NCI-H2107 treated with DMSO at 0.1 percent for 48 hours (cell line): Measurements from ENCODE around the gene FBRSL1.
"Not testable (repeated sequence)": the region's sequence is repeated elsewhere in the genome, so short reads cannot be mapped to it uniquely, and the experiment has no call there.

Experiments
- DNase-seq: peaks from one replicate; lab custom pipeline; 2025; ENCODE audit not compliant: unreplicated experiment; lab: John Stamatoyannopoulos, UW

FBRSL1 gene

GRCh38 chr12:132453361-132454192 lies 36.4 kb upstream of the FBRSL1 start:
- DNase-seq, result no peak

- no peak for DNase-seq
Measured at GRCh38 chr12:132454193-132454932, 35.6 kb upstream of the FBRSL1 start.

GRCh38 chr12:132454933-132455418 lies 35.0 kb upstream of the FBRSL1 start:
- no peak for DNase-seq

- no peak for DNase-seq
Measured at GRCh38 chr12:132455565-132455964, 34.4 kb upstream of the FBRSL1 start.

- no peak for DNase-seq
Measured at GRCh38 chr12:132456186-132456943, 33.6 kb upstream of the FBRSL1 start.

GRCh38 chr12:132456944-132457495 lies 32.9 kb upstream of the FBRSL1 start:
- no peak for DNase-seq

- DNase-seq, result no peak
Measured at GRCh38 chr12:132458441-132458840, 31.5 kb upstream of the FBRSL1 start.

GRCh38 chr12:132458846-132459641 lies 30.9 kb upstream of the FBRSL1 start:
- DNase-seq, result no peak

- no peak for DNase-seq
Measured at GRCh38 chr12:132460571-132460970, 29.4 kb upstream of the FBRSL1 start.

GRCh38 chr12:132461526-132461925 lies 28.4 kb upstream of the FBRSL1 start:
- DNase-seq, result no peak

- DNase-seq, result no peak
Measured at GRCh38 chr12:132462788-132463187, 27.2 kb upstream of the FBRSL1 start.

- not testable (repeated sequence) for DNase-seq
Measured at GRCh38 chr12:132463284-132463924, 26.5 kb upstream of the FBRSL1 start.

- DNase-seq, result not testable (repeated sequence)
Measured at GRCh38 chr12:132464304-132464703, 25.6 kb upstream of the FBRSL1 start.

- no peak for DNase-seq
Measured at GRCh38 chr12:132464820-132465219, 25.1 kb upstream of the FBRSL1 start.

- DNase-seq, result no peak
Measured at GRCh38 chr12:132465269-132466190, 24.4 kb upstream of the FBRSL1 start.

- no peak for DNase-seq
Measured at GRCh38 chr12:132466241-132467201, 23.4 kb upstream of the FBRSL1 start.

GRCh38 chr12:132467511-132467910 lies 22.4 kb upstream of the FBRSL1 start:
- no peak for DNase-seq

- no peak for DNase-seq
Measured at GRCh38 chr12:132469423-132469822, 20.5 kb upstream of the FBRSL1 start.
